ENCODE data around the gene ITIH2. TPM values are rescaled to one million over a fixed set of nuclear protein-coding genes. Genes with fewer than 3 reads are reported as not detected.
A peak's percentile ranks its signal among the peaks of the same experiment; 100 is the strongest.
"Not testable (repeated sequence)": the region's sequence is repeated elsewhere in the genome, so short reads cannot be mapped to it uniquely, and the experiment has no call there.

Gene ITIH2
- total RNA-seq, 1 donor from 2014 or later: not detected

- DNase-seq (ENCODE audit: low read depth, low spot score): no peak
These were observed 41.2 kb downstream of the ITIH2 start for GRCh38 chr10:7744307-7744706.

GRCh38 chr10:7748637-7749036 is 45.5 kb downstream of the ITIH2 start:
- DNase-seq (ENCODE audit: low read depth, low spot score): not testable (repeated sequence)

GRCh38 chr10:7750222-7750621 is 47.1 kb downstream of the ITIH2 start:
- no peak for DNase-seq (ENCODE audit: low read depth, low spot score)

- DNase-seq (ENCODE audit: low read depth, low spot score): no peak
These were observed 49.1 kb downstream of the ITIH2 start for GRCh38 chr10:7752251-7752650.

- DNase-seq (ENCODE audit: low read depth, low spot score): no peak
These were observed 52.0 kb downstream of the ITIH2 start for GRCh38 chr10:7755103-7755502.

- no peak for DNase-seq (ENCODE audit: low read depth, low spot score)
These were observed 53.4 kb downstream of the ITIH2 start for GRCh38 chr10:7756360-7756992.

- DNase-seq (ENCODE audit: low read depth, low spot score): no peak
These were observed 60.8 kb downstream of the ITIH2 start for GRCh38 chr10:7763929-7764328.

- DNase-seq (ENCODE audit: low read depth, low spot score): no peak
These were observed 63.1 kb downstream of the ITIH2 start for GRCh38 chr10:7766241-7766640.

GRCh38 chr10:7767209-7767608 is 64.1 kb downstream of the ITIH2 start:
- no peak for DNase-seq (ENCODE audit: low read depth, low spot score)

GRCh38 chr10:7768417-7768816 is 65.3 kb downstream of the ITIH2 start:
- no peak for DNase-seq (ENCODE audit: low read depth, low spot score)

- no peak for DNase-seq (ENCODE audit: low read depth, low spot score)
These were observed 71.0 kb downstream of the ITIH2 start for GRCh38 chr10:7773845-7774801.

- DNase-seq (ENCODE audit: low read depth, low spot score): no peak
These were observed 73.7 kb downstream of the ITIH2 start for GRCh38 chr10:7776777-7777176.

- DNase-seq (ENCODE audit: low read depth, low spot score): not testable (repeated sequence)
These were observed 79.1 kb downstream of the ITIH2 start for GRCh38 chr10:7782194-7782593.

- no peak for DNase-seq (ENCODE audit: low read depth, low spot score)
These were observed 83.3 kb downstream of the ITIH2 start for GRCh38 chr10:7786430-7786829.

- no peak for DNase-seq (ENCODE audit: low read depth, low spot score)
These were observed 84.2 kb downstream of the ITIH2 start for GRCh38 chr10:7787150-7787856.

GRCh38 chr10:7787857-7788638 is 84.9 kb downstream of the ITIH2 start, which contains the start of the genes ATP5F1C and KIN:
Gene ATP5F1C, plus strand, starts transcription at chr10:7788177. Its CDS starts 31 bp downstream, at chr10:7788208.
Gene KIN, minus strand, starts transcription at chr10:7787993. Its CDS starts 60 bp downstream, at chr10:7787933.
- DNase-seq (ENCODE audit: low read depth, low spot score): peak; percentile 86

- DNase-seq (ENCODE audit: low read depth, low spot score): no peak
These were observed 85.6 kb downstream of the ITIH2 start for GRCh38 chr10:7788639-7789286.

- no peak for DNase-seq (ENCODE audit: low read depth, low spot score)
These were observed 86.3 kb downstream of the ITIH2 start for GRCh38 chr10:7789390-7789789.

- no peak for DNase-seq (ENCODE audit: low read depth, low spot score)
These were observed 89.4 kb downstream of the ITIH2 start for GRCh38 chr10:7792541-7792940.

- no peak for DNase-seq (ENCODE audit: low read depth, low spot score)
These were observed 91.3 kb downstream of the ITIH2 start for GRCh38 chr10:7794251-7795026.
